Uterus (tissue), 4 donors: ENCODE data around the gene DMGDH. TPM values are rescaled to one million over a fixed set of nuclear protein-coding genes. Genes with fewer than 3 reads are reported as not detected.
A peak's percentile ranks its signal among the peaks of the same experiment; 100 is the strongest.

Source experiments
- DNase-seq, 2 donors: peaks; one replicate each; pipeline ENCODE4 v3.0.0-alpha.2; 2019 to 2020
- H3K27ac ChIP-seq, 2 donors: fragments of 200-600 bp; sonication (generic); 1 replicate in 1 of 2; 2 replicates in 1 of 2; pipeline ENCODE4 v1.5.1; 2016 to 2018
- H3K27me3 ChIP-seq, 2 donors: fragments of 200-600 bp; sonication (generic); one replicate each; pipeline ENCODE4 v1.5.1; 2018 to 2019; ENCODE audit warnings: control low read depth in 1 of 2
- H3K36me3 ChIP-seq, 2 donors: fragments of 200-600 bp; sonication (generic); one replicate each; pipeline ENCODE4 v1.5.1; 2019; ENCODE audit warnings: control low read depth in 1 of 2
- H3K4me1 ChIP-seq, 2 donors: fragments of 200-600 bp; sonication (generic); one replicate each; pipeline ENCODE4 v1.5.1; 2018 to 2019; ENCODE audit warnings: control low read depth in 1 of 2
- H3K4me3 ChIP-seq, 2 donors: fragments of 200-600 bp; sonication (generic); 1 replicate in 1 of 2; 2 replicates in 1 of 2; pipeline ENCODE4 v1.5.1; 2018 to 2019; ENCODE audit warnings: mild to moderate bottlenecking in 1 of 2
- H3K9me3 ChIP-seq, 2 donors: fragments of 200-600 bp; sonication (generic); one replicate each; pipeline ENCODE4 v1.5.1; 2019; ENCODE audit warnings: control low read depth in 1 of 2
- POLR2A ChIP-seq, 2 donors: fragments of 450-650 bp; IDR thresholded peaks; one replicate each; pipeline ENCODE4 v1.6.1; 2016; ENCODE audit warnings: antibody characterized with exemption in 2 of 2, mild to moderate bottlenecking in 1 of 2, moderate library complexity in 1 of 2
- intact Hi-C: fragments of 100-400 bp; cut with DNase I; formaldehyde crosslinking; loops from one replicate; pipeline ENCODE4 v1.15.1; 2023; ENCODE audit warnings: low total_unique reads
- total RNA-seq, 4 donors: library from RNA; depleted of rRNA in 3 of 4; stranded (reverse); fragments of >200 nt in 3 of 4; gene quantifications; one replicate each; pipeline versions ENCODE4 v1.1.0 to v1.2.4, GENCODE V29; 2014 to 2023
- TF ChIP-seq, protein P1 (sequence below), 4 experiments: fragments of 200-600 bp in 2 of 4; fragments of 450-650 bp in 2 of 4; sonication (generic) in 2 of 4; IDR thresholded peaks; one replicate each; pipeline ENCODE4 v1.5.1; 2016 to 2019; ENCODE audit warnings: antibody characterized with exemption in 4 of 4, mild to moderate bottlenecking in 2 of 4, moderate library complexity in 1 of 4
- donor health status: DM: yes; HTN: yes; CAD: no.

Gene DMGDH
- total RNA-seq, 4 donors from 2014 or later: 2.8 to 5.7 TPM; not detected in 2

DNA sequence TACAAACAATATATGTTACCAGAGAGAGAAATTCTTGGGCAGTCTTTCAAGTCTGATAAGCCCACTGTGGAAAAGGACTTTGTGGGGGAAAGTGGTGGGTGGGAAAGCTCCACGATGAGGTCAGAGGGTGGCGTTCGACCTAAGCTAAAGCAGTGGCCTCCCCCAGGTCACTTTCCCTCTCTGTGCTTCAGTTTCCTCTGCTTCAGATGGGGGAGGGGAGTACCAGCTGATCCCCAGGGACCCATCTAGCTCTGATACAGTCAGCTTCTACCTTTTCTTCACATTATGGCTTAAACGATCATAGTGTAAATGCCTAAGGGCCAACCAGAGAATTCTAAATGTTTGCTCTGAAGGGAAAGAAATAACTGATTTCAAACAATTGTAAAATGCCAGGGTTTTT lies 47.7 kb downstream of the DMGDH start:
- DNase-seq: no peak
- H3K27ac ChIP-seq: no peak overlapping the region
- no peaks in the 10 kb centered on the region for H3K4me1 ChIP-seq
- intact Hi-C loops: no loop called here
- TF ChIP-seq, protein P1, sequence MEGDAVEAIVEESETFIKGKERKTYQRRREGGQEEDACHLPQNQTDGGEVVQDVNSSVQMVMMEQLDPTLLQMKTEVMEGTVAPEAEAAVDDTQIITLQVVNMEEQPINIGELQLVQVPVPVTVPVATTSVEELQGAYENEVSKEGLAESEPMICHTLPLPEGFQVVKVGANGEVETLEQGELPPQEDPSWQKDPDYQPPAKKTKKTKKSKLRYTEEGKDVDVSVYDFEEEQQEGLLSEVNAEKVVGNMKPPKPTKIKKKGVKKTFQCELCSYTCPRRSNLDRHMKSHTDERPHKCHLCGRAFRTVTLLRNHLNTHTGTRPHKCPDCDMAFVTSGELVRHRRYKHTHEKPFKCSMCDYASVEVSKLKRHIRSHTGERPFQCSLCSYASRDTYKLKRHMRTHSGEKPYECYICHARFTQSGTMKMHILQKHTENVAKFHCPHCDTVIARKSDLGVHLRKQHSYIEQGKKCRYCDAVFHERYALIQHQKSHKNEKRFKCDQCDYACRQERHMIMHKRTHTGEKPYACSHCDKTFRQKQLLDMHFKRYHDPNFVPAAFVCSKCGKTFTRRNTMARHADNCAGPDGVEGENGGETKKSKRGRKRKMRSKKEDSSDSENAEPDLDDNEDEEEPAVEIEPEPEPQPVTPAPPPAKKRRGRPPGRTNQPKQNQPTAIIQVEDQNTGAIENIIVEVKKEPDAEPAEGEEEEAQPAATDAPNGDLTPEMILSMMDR (IDR thresholded peaks at IDR 0.05): no peak
- no peak for TF ChIP-seq POLR2A (IDR thresholded peaks at IDR 0.05)
- H3K36me3 ChIP-seq: no peaks in the 10 kb centered on the region
- H3K9me3 ChIP-seq: no peaks in the 10 kb centered on the region
- H3K27me3 ChIP-seq: no peaks in the 10 kb centered on the region
- H3K4me3 ChIP-seq: no peak overlapping the region

DNA sequence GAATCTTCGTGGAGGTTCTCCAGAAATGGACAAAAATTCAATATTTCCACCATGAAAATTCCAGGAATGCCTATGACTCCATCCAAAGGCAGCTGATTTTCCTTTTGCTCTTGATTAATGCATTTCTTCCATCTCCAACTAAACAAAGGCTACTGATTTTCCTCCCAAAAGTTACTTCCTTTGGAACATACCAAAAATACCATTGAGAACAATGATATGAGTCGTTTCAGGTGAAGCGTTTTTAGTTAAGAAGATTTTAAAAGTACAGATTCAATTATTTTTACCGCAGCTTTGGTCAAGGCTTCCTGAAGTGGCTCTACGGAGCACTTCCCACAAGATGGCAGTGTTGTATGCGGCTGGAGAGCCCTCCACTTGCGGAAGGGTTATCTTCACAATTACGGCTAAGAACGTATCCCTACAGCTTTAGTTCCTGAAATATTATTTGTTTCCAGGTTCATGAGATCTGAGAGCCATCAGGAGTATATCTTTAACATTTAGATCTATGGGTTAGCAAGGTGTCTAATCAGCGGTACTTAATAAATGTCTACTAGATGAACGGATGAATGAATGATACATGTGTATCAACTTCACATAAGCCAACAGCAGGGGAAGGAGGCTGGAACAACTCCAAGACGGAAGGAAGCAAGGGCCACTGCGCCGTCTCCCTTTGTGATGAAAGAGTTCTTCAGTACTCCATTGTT lies 48.5 kb downstream of the DMGDH start:
- TF ChIP-seq, protein P1 (IDR thresholded peaks at IDR 0.05): peak; percentile 66 to 85 (median 74)
- TF ChIP-seq POLR2A (IDR thresholded peaks at IDR 0.05): no peak
- DNase-seq: peak; percentile 35 to 52
- no peaks in the 10 kb centered on the region for H3K27me3 ChIP-seq
- peak overlapping the region in 1 of 2 donors; percentile 11 for H3K4me3 ChIP-seq
- H3K27ac ChIP-seq: peak overlapping the region; percentile 5 to 41
- no peaks in the 10 kb centered on the region for H3K4me1 ChIP-seq
- intact Hi-C loops: no loop called here
- H3K9me3 ChIP-seq: no peaks in the 10 kb centered on the region
- H3K36me3 ChIP-seq: no peaks in the 10 kb centered on the region

DNA sequence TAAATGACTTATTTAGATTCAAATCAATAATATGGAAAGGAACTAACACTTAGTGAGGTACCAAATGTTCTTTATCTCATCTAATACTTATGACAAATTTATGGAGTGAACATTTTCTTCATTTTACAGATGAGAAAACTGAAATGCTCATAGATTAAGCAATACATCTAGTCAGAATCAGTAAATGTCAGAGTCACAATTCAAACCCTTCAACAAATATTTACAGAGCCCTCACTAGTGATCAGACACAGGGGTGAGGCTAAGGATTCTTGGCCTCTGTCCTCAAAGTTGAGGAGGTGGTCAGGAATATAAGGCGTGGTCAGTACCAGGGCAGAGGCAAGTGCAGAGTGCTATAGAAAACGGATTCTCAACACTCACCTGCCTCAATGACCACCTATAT lies 54.8 kb downstream of the DMGDH start:
- no peaks in the 10 kb centered on the region for H3K36me3 ChIP-seq
- TF ChIP-seq, protein P1 (IDR thresholded peaks at IDR 0.05): no peak
- TF ChIP-seq POLR2A (IDR thresholded peaks at IDR 0.05): no peak
- no peaks in the 10 kb centered on the region for H3K4me1 ChIP-seq
- intact Hi-C loops: no loop called here
- no peaks in the 10 kb centered on the region for H3K27me3 ChIP-seq
- H3K4me3 ChIP-seq: no peak overlapping the region
- H3K9me3 ChIP-seq: no peaks in the 10 kb centered on the region
- DNase-seq: no peak
- no peak overlapping the region for H3K27ac ChIP-seq

DNA sequence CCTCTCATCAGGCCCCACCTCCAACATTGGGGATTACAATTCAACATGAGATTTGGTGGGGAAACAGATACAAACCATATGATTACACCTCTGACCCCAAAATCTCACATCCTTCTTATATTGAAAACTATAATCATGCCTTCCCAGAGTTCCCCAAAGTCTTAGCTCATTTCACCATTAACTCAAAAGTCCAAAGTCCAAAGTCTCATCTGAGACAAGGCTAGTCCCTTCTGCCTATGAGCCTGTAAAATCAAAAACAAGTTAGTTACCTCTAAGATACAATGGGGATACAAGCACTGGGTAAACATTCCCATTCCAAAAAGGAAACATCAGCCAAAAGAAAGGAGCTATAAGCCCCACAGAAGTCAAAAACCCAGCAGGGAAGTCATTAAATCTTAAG lies 57.6 kb downstream of the DMGDH start:
- Histone ChIP-seq H3K4me3 (no peak overlapping the region), H3K27me3 (no peaks in the 10 kb centered on the region), H3K4me1 (no peaks in the 10 kb centered on the region), H3K36me3 (no peaks in the 10 kb centered on the region), H3K9me3 (no peaks in the 10 kb centered on the region), H3K27ac (no peak overlapping the region)
- TF ChIP-seq, protein P1 (IDR thresholded peaks at IDR 0.05): no peak
- TF ChIP-seq POLR2A (IDR thresholded peaks at IDR 0.05): no peak
- intact Hi-C loops: no loop called here
- DNase-seq: no peak

DNA sequence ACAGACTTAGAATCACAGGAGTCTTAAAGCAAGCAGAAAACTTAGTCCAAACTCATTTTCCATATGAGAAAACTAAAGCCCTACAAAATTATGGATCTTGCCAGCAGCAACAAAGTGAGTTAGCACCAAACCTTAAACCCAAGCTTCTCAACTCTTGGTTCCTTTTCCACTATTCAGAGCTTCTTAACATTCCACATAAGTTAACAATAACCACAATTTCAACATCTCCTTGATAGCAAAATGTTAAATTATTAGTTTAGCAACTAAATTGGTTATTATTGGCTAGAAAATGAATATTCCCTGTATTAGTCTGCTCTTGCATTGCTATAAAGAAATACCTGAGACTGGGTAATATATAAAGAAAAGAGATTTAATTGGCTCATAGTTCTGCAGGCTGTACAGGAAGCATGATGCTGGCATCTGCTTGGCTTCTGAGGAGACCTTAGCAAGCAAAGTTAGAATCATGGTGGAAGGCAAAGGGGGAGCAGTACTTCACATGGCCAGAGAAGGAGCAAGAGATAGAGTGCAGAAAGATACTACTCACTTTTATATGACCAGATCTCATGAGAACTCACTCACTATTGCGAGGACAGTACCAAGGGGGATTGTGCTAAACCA lies 58.1 kb downstream of the DMGDH start:
- H3K27ac ChIP-seq: no peak overlapping the region
- DNase-seq: no peak
- no peaks in the 10 kb centered on the region for H3K4me1 ChIP-seq
- intact Hi-C loops: no loop called here
- no peaks in the 10 kb centered on the region for H3K9me3 ChIP-seq
- H3K36me3 ChIP-seq: no peaks in the 10 kb centered on the region
- no peaks in the 10 kb centered on the region for H3K27me3 ChIP-seq
- H3K4me3 ChIP-seq: no peak overlapping the region
- TF ChIP-seq POLR2A (IDR thresholded peaks at IDR 0.05): no peak
- TF ChIP-seq, protein P1 (IDR thresholded peaks at IDR 0.05): no peak
